ENCODE measurements around the gene PINLYP.

DNA sequence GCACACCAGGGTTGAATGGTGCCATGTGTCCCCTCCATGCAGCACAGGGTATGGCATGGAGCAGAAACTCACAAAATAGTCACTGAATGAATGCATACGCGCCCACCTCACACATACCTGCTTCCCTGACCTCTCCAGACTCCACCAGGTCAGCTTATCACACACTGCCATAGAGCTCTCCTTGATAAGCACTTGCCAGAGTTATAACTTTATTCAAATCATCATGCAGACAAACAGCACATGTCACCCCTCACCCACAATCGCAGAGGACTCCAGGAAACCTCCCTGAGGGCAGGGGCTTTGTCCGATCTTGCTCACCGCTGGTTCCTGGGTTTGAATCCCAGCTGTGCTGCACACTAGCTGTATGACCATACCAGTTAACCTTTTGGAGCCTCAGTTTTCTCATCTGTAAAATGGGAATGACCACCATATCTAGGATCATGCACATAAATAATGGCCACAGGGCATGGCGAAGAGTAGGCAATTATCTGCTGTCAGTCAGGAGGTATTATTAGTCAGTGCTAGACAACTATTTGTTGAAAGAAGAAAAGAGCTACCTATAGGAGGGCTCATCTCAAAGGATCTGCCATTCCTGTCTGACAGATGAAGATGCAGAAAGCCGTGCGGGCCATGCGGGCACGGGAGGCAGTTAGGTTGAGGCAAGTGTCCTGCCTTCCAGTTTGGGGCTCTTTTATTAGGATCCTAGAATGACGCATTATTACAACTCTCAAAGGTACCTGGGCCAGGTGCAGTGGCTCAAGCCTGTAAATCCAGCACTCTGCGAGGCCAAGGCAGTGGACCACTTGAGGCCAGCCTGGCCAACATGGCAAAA, 14.2 kb upstream of the PINLYP start:
- TF ChIP-seq, protein P1, sequence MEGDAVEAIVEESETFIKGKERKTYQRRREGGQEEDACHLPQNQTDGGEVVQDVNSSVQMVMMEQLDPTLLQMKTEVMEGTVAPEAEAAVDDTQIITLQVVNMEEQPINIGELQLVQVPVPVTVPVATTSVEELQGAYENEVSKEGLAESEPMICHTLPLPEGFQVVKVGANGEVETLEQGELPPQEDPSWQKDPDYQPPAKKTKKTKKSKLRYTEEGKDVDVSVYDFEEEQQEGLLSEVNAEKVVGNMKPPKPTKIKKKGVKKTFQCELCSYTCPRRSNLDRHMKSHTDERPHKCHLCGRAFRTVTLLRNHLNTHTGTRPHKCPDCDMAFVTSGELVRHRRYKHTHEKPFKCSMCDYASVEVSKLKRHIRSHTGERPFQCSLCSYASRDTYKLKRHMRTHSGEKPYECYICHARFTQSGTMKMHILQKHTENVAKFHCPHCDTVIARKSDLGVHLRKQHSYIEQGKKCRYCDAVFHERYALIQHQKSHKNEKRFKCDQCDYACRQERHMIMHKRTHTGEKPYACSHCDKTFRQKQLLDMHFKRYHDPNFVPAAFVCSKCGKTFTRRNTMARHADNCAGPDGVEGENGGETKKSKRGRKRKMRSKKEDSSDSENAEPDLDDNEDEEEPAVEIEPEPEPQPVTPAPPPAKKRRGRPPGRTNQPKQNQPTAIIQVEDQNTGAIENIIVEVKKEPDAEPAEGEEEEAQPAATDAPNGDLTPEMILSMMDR (IDR thresholded peaks at IDR 0.05 in 4 of 5, conservative IDR thresholded peaks at IDR 0.05 in 1 of 5), result no peak
- no peak for TF ChIP-seq POLR2A (IDR thresholded peaks at IDR 0.05)
